C4-2B (cell line): ENCODE measurements around the gene WBP1L.
"Not testable (repeated sequence)": the region's sequence is repeated elsewhere in the genome, so short reads cannot be mapped to it uniquely, and the experiment has no call there.

Source experiments
- H3K27ac ChIP-seq: fragments of 450-650 bp; 2 replicates; pipeline ENCODE4 v1.5.1; 2017
- CTCF ChIP-seq: fragments of 450-650 bp; conservative IDR thresholded peaks from 2 replicates; pipeline ENCODE4 v1.5.1; 2017; ENCODE audit warnings: mild to moderate bottlenecking
- ZFX ChIP-seq: fragments of 450-650 bp; IDR thresholded peaks from 2 replicates; pipeline ENCODE4 v1.6.1; 2017

Gene WBP1L

GRCh38 chr10:102837230-102837721 lies 93.5 kb downstream of the WBP1L start, which contains the start of gene CYP17A1:
Gene CYP17A1, minus strand, starts transcription at chr10:102837413. Its CDS starts 52 bp downstream, at chr10:102837361.
- TF ChIP-seq CTCF (no peak), ZFX (no peak)
- H3K27ac ChIP-seq, result no peak within 1 kb of the TSS

GRCh38 chr10:102838276-102838927 lies 94.7 kb downstream of the WBP1L start:
- H3K27ac ChIP-seq, result not testable (repeated sequence)

- no peak overlapping the region for H3K27ac ChIP-seq
- TF ChIP-seq ZFX, result no peak
- no peak for TF ChIP-seq CTCF
These were observed 98.1 kb downstream of the WBP1L start for GRCh38 chr10:102841827-102842345.

GRCh38 chr10:102843139-102843538 lies 99.4 kb downstream of the WBP1L start:
- H3K27ac ChIP-seq, result not testable (repeated sequence)

- not testable (repeated sequence) for H3K27ac ChIP-seq
These were observed 100.5 kb downstream of the WBP1L start for GRCh38 chr10:102844190-102844776.

- TF ChIP-seq ZFX (no peak), CTCF (no peak)
These were observed 101.7 kb downstream of the WBP1L start for GRCh38 chr10:102845352-102845902.

GRCh38 chr10:102850025-102850518 lies 106.3 kb downstream of the WBP1L start:
- no peak overlapping the region for H3K27ac ChIP-seq
- TF ChIP-seq ZFX (no peak), CTCF (no peak)

More at GRCh38 chr10:102845352-102845902, 101.7 kb downstream of the WBP1L start:
- no peak overlapping the region for H3K27ac ChIP-seq

- H3K27ac ChIP-seq, result not testable (repeated sequence)
These were observed 109.5 kb downstream of the WBP1L start for GRCh38 chr10:102853237-102853636.

GRCh38 chr10:102855731-102856436 lies 112.1 kb downstream of the WBP1L start:
- H3K27ac ChIP-seq, result not testable (repeated sequence)
